A549 (cell line): ENCODE data around the gene KRT15. TPM values are rescaled to one million over a fixed set of nuclear protein-coding genes. Genes with fewer than 3 reads are reported as not detected.

Experiments used
- ATAC-seq, 2 experiments: fragments of 200-7000 bp in 1 of 2; fragments of >200 bp in 1 of 2; cut with Nextera tagmentation in 1 of 2; cut with Tn5 transposase in 1 of 2; 3 replicates each; pipeline versions ENCODE4 v1.8.0 to v1.9.1; 2018 to 2020; ENCODE audit warnings: mild to moderate bottlenecking in 1 of 2, moderate library complexity in 1 of 2
- CTCF ChIA-PET: fragments of 300-600 bp; sonication (Branson Sonifier 250); formaldehyde crosslinking; extraction: SDS; loops from one replicate; lab custom pipeline; 2021; ENCODE audit warnings: antibody characterized with exemption, inconsistent platforms; lab: Yijun Ruan, JAX
- POLR2A ChIA-PET: fragments of 350-600 bp; formaldehyde crosslinking; extraction: SDS; loops from one replicate; lab custom pipeline; 2021; ENCODE audit warnings: antibody characterized with exemption, inconsistent platforms; lab: Yijun Ruan, JAX
- DNase-seq, 2 experiments: peaks; one replicate each; pipeline versions ENCODE4 v3.0.0 to v3.0.0-alpha.2; 2011 to 2016; ENCODE audit warnings: low read depth in 1 of 2, low spot score in 1 of 2
- FAIRE-seq: peaks from 2 replicates; lab custom pipeline; 2011; peaks lifted over from hg19 to GRCh38; lab: Jason Lieb, UNC
- H3K27ac ChIP-seq, 2 experiments: fragments of >200 bp; sonication (Bioruptor Twin); formaldehyde crosslinking; 3 replicates each; pipeline ENCODE4 v1.5.1; 2016 to 2017
- H3K4me1 ChIP-seq: fragments of >200 bp; sonication (Bioruptor Twin); formaldehyde crosslinking; 3 replicates; pipeline ENCODE4 v1.6.1; 2016
- H3K4me2 ChIP-seq: fragments of >200 bp; sonication (Bioruptor Twin); formaldehyde crosslinking; 3 replicates; pipeline ENCODE4 v1.6.1; 2016
- H3K4me3 ChIP-seq: fragments of >200 bp; sonication (Bioruptor Twin); formaldehyde crosslinking; 3 replicates; pipeline ENCODE4 v1.5.1; 2016
- H3K9me3 ChIP-seq: fragments of >200 bp; sonication (Bioruptor Twin); formaldehyde crosslinking; 3 replicates; pipeline ENCODE4 v1.6.1; 2016
- CBX2 ChIP-seq: fragments of 200-600 bp; sonication (generic); IDR thresholded peaks from 2 replicates; pipeline ENCODE4 v1.6.1; 2016; ENCODE audit warnings: low read depth, mild to moderate bottlenecking, borderline replicate concordance
- CHD2 ChIP-seq: fragments of 150-350 bp; IDR thresholded peaks from 2 replicates; pipeline ENCODE4 v1.6.1; 2014; ENCODE audit warnings: low read length; ENCODE audit not compliant: partially characterized antibody
- GATA3 ChIP-seq: IDR thresholded peaks from 2 replicates; pipeline ENCODE4 v1.6.1; 2012; ENCODE audit warnings: borderline replicate concordance
- HDAC2 ChIP-seq: fragments of 200-600 bp; sonication (generic); IDR thresholded peaks from 2 replicates; pipeline ENCODE4 v1.6.1; 2016
- HOXA7 ChIP-seq: fragments of 250-450 bp; sonication (Bioruptor Pico); IDR thresholded peaks from 2 replicates; pipeline ENCODE4 v1.5.0; 2020; ENCODE audit warnings: mild to moderate bottlenecking, moderate library complexity
- MYC ChIP-seq: IDR thresholded peaks from 2 replicates; pipeline ENCODE4 v1.6.1; 2012; ENCODE audit warnings: mild to moderate bottlenecking, inconsistent platforms, low read length, improper control_type of control experiment, borderline replicate concordance
- NR3C1 ChIP-seq: fragments of >200 bp; sonication (Bioruptor Twin); formaldehyde crosslinking; IDR thresholded peaks from 3 replicates; pipeline ENCODE4 v1.6.1; 2017
- PBX3 ChIP-seq: IDR thresholded peaks from 2 replicates; pipeline ENCODE4 v1.6.1; 2012
- PHF8 ChIP-seq: fragments of 200-600 bp; sonication (generic); IDR thresholded peaks from 2 replicates; pipeline ENCODE4 v1.6.1; 2016; ENCODE audit warnings: low read depth, mild to moderate bottlenecking, antibody characterized with exemption, moderate library complexity, borderline replicate concordance
- RNF2 ChIP-seq: fragments of 200-600 bp; sonication (generic); IDR thresholded peaks from 2 replicates; pipeline ENCODE4 v1.6.1; 2016; ENCODE audit warnings: low read depth, mild to moderate bottlenecking, antibody characterized with exemption, moderate library complexity, borderline replicate concordance
- SMC3 ChIP-seq: fragments of >200 bp; sonication (Bioruptor Twin); formaldehyde crosslinking; IDR thresholded peaks from 3 replicates; pipeline ENCODE4 v1.6.1; 2018; ENCODE audit warnings: inconsistent platforms
- TP53 ChIP-seq: fragments of 250-450 bp; sonication (Bioruptor Pico); IDR thresholded peaks from 2 replicates; pipeline ENCODE4 v1.5.0; 2021; ENCODE audit warnings: mild to moderate bottlenecking, moderate library complexity
- ZC3H11A ChIP-seq: fragments of 450-650 bp; IDR thresholded peaks from 2 replicates; pipeline ENCODE4 v1.6.1; 2014; ENCODE audit warnings: antibody characterized with exemption, mild to moderate bottlenecking
- ZSCAN20 ChIP-seq: fragments of 250-450 bp; sonication (Bioruptor Pico); IDR thresholded peaks from 2 replicates; pipeline ENCODE4 v1.8.0; 2022; ENCODE audit warnings: mild to moderate bottlenecking, moderate library complexity
- WGBS: methylation state at CpG from one replicate; pipeline ENCODE4 v1.1.6; 2017; ENCODE audit errors: missing lambda C conversion rate; 5-methylcytosine and 5-hydroxymethylcytosine counted together
- polyA plus RNA-seq, 4 experiments: library from polyadenylated mRNA; depleted of rRNA in 3 of 4; stranded (reverse); fragments of >200 nt; fragmentation: RNase III in 1 of 4; extraction: RNeasy Plus Mini Kit Qiagen cat#74134 plus additional on column Dnase treatment in 1 of 4; gene quantifications; 2 replicates in 3 of 4; 3 replicates in 1 of 4; pipeline ENCODE4 v1.2.3, GENCODE V29; 2011 to 2017
- TF ChIP-seq, protein P1 (sequence below): IDR thresholded peaks from 2 replicates; pipeline ENCODE4 v1.6.1; 2012; ENCODE audit warnings: low read depth, borderline replicate concordance
- TF ChIP-seq, protein P2 (sequence below): fragments of 250-450 bp; sonication (Bioruptor Pico); IDR thresholded peaks from 2 replicates; pipeline ENCODE4 v1.5.0; 2021; ENCODE audit warnings: mild to moderate bottlenecking, moderate library complexity, borderline replicate concordance
- TF ChIP-seq, protein P3 (sequence below): fragments of >200 bp; sonication (Bioruptor Twin); formaldehyde crosslinking; IDR thresholded peaks from 3 replicates; pipeline ENCODE4 v1.6.1; 2016

KRT15 gene
- polyA plus RNA-seq, 2 of the 4 experiments (the other 2 are of a cell fraction): 0.62 to 2.1 TPM

DNA sequence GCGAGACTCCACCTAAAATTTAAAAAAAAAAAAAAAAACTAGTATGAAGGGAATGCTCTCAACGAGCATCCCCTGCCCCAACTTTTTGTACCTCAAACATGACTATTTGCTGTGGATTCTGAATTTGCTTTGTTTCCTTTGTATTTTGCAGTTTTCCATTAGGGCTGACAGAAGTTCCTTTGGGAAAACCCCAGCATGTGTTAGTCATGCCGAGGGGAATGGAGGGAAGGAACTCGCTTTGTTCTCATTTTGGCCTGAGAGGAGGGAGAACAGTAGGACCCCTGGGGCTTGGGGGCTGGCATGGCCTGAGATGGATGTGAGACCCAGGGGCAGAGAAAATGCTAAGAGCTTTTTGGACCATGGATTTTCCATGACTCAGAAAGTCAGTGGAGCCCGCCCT lies 32.7 kb upstream of the KRT15 start:
- Histone ChIP-seq H3K4me3 (no peak overlapping the region), H3K4me2 (no peak overlapping the region), H3K4me1 (peaks cover 36% of the 10 kb centered on the region), H3K27ac (no peak overlapping the region), H3K9me3 (0 out of 3 replicates have a peak, but pooled peaks cover 7% of the 10 kb centered on the region)
- CTCF ChIA-PET: interaction anchor here (0.6 to 15.8 kb wide), 20 partner anchors 13 to 747 kb away, joined by 3 to 533 read pairs (median 73); partner anchors contain the start of genes KRT13, KRT14, KRT15 and KRT19
- TF ChIP-seq, protein P1, sequence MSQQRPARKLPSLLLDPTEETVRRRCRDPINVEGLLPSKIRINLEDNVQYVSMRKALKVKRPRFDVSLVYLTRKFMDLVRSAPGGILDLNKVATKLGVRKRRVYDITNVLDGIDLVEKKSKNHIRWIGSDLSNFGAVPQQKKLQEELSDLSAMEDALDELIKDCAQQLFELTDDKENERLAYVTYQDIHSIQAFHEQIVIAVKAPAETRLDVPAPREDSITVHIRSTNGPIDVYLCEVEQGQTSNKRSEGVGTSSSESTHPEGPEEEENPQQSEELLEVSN: no peak
- TF ChIP-seq NR3C1: no peak
- TF ChIP-seq MYC: no peak
- TF ChIP-seq SMC3: no peak
- TF ChIP-seq, protein P2, sequence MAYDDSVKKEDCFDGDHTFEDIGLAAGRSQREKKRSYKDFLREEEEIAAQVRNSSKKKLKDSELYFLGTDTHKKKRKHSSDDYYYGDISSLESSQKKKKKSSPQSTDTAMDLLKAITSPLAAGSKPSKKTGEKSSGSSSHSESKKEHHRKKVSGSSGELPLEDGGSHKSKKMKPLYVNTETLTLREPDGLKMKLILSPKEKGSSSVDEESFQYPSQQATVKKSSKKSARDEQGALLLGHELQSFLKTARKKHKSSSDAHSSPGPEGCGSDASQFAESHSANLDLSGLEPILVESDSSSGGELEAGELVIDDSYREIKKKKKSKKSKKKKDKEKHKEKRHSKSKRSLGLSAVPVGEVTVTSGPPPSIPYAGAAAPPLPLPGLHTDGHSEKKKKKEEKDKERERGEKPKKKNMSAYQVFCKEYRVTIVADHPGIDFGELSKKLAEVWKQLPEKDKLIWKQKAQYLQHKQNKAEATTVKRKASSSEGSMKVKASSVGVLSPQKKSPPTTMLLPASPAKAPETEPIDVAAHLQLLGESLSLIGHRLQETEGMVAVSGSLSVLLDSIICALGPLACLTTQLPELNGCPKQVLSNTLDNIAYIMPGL: no peak
- no peak for TF ChIP-seq PBX3
- no peak for TF ChIP-seq ZSCAN20
- no peak for TF ChIP-seq ZC3H11A
- no peak for TF ChIP-seq TP53
- TF ChIP-seq CHD2: no peak
- TF ChIP-seq HOXA7: no peak
- TF ChIP-seq GATA3: no peak
- TF ChIP-seq, protein P3, sequence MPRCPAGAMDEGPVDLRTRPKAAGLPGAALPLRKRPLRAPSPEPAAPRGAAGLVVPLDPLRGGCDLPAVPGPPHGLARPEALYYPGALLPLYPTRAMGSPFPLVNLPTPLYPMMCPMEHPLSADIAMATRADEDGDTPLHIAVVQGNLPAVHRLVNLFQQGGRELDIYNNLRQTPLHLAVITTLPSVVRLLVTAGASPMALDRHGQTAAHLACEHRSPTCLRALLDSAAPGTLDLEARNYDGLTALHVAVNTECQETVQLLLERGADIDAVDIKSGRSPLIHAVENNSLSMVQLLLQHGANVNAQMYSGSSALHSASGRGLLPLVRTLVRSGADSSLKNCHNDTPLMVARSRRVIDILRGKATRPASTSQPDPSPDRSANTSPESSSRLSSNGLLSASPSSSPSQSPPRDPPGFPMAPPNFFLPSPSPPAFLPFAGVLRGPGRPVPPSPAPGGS: no peak
- TF ChIP-seq PHF8: no peak
- no peak for TF ChIP-seq RNF2
- DNase-seq (no peak), FAIRE-seq (no peak), ATAC-seq (no peak)
- POLR2A ChIA-PET: no interaction called here
- 56% methylated on average over 5 of the region's 5 CpGs for WGBS

DNA sequence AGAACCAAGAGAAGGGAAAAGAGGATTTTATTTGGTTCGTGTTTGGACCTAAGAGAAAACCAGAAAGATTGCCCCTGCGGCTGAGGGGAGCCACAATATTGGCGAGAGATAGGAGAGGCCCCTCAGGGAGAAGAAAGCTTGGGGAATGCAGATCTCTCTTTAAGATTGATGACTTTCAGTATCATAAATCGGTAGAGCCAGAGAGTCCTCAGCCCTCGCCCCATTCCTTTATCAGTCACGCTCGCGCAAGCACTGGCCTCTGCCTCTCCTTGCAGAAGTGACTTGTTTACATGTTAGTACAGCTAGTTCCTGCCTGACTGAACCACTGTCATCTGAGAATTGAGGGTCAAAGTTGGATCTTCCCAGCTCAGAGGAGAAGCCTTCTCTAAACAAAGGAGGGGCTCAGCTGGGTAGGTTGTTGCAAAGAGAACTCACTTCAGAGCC lies 30.9 kb upstream of the KRT15 start:
- Histone ChIP-seq H3K4me3 (no peak overlapping the region), H3K4me2 (peak overlapping the region; percentile 82; the same call in 1 of the 3 replicates), H3K9me3 (0 out of 3 replicates have a peak, but pooled peaks cover 7% of the 10 kb centered on the region), H3K4me1 (peaks cover 34% of the 10 kb centered on the region)
- DNase-seq (no peak), FAIRE-seq (no peak)
- CTCF ChIA-PET: interaction anchor here (0.6 to 15.8 kb wide), 148 partner anchors 12 to 1192 kb away, joined by 3 to 533 read pairs (median 7); partner anchors contain the start of genes KRT10, KRT12, KRT13 and KRT14
- POLR2A ChIA-PET: interaction anchor here (0.6 to 2.4 kb wide), 13 partner anchors 10 to 930 kb away, joined by 3 to 21 read pairs (median 4); partner anchors contain the start of gene EIF1
- TF ChIP-seq GATA3 (no peak), CBX2 (no peak), HDAC2 (no peak)
- TF ChIP-seq, all 56 proteins: peak for 0
- no peak for ATAC-seq
- WGBS: 84% methylated on average over 8 of the region's 8 CpGs
- peak overlapping the region in 1 of 2 experiments; percentile 89; a peak in 3 of 6 replicates for H3K27ac ChIP-seq
